A549 (cell line): ENCODE data around the gene ERGIC1.

Source experiments
- CTCF ChIP-seq: fragments of >200 bp; sonication (Bioruptor Twin); formaldehyde crosslinking; IDR thresholded peaks from 3 replicates; pipeline ENCODE4 v1.5.1; 2016
- POLR2A ChIP-seq: IDR thresholded peaks from 2 replicates; pipeline ENCODE4 v1.6.1; 2012; ENCODE audit warnings: mild to moderate bottlenecking, low read length
- ZC3H11A ChIP-seq: fragments of 450-650 bp; IDR thresholded peaks from 2 replicates; pipeline ENCODE4 v1.6.1; 2014; ENCODE audit warnings: antibody characterized with exemption, mild to moderate bottlenecking

DNA sequence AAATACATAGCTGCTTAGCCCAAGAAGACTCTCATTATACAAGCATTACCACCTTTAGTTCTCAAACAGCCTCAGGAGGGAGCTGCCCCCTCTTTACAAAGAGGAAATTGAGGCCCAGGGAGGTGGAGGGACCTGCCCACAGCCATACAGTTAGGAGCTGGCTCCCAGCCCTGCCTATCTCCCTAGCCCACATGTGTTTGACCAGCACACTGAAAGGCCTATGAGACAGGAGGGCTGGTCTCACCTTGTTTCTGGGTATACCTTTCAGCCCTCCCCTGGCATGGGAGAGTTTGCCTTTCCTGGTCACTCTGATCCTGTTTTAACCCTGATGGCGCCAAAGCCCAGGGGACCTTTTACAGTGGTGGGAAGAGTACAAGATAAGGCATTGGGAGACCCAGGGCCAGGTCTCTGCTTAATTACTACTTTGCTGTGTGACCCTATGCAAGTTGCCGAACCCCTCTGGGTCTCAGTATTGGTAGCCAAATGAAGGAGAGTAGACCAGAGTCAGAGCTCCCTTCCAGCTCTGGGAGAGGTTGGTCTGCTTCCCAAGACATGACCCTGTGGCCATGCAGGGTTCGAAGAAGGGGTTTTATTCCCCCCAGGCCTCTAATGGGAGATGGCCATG is 64.3 kb downstream of the ERGIC1 start:
- TF ChIP-seq POLR2A: no peak
- TF ChIP-seq CTCF: no peak
- TF ChIP-seq ZC3H11A: no peak
